IMR-90 (cell line): ENCODE results near the gene GYPE. TPM values are rescaled to one million over a fixed set of nuclear protein-coding genes. Genes with fewer than 3 reads are reported as not detected.
"Not testable (repeated sequence)": the region's sequence is repeated elsewhere in the genome, so short reads cannot be mapped to it uniquely, and the experiment has no call there.

Experiments used
- ATAC-seq: fragments of 200-7000 bp; cut with Tn5 transposase; 2 replicates; pipeline ENCODE4 v1.9.1; 2020; ENCODE audit warnings: low read depth, mild to moderate bottlenecking, moderate library complexity
- BruUV-seq: library from RNA; stranded (reverse); fragments of 400-500 nt; replicated peaks from 2 replicates; lab custom pipeline; 2021; lab: Mats Ljungman, UMichigan
- CTCF ChIA-PET: fragments of 300-600 bp; formaldehyde crosslinking; extraction: SDS; loops from one replicate; lab custom pipeline; 2021; ENCODE audit warnings: antibody characterized with exemption; lab: Yijun Ruan, JAX
- POLR2A ChIA-PET: fragments of 300-600 bp; sonication (Branson Sonifier 250); formaldehyde crosslinking; loops from one replicate; lab custom pipeline; 2022; ENCODE audit warnings: antibody characterized with exemption; ENCODE audit not compliant: unreplicated experiment; lab: Charles Lee
- DNase-seq: peaks from one replicate; pipeline ENCODE4 v3.0.0; 2013
- H2AFZ ChIP-seq: replicated peaks from 2 replicates; pipeline ENCODE3; 2013; ENCODE audit warnings: low read length, mild to moderate bottlenecking; ENCODE audit not compliant: poor library complexity
- H2AK5ac ChIP-seq: 2 replicates; pipeline ENCODE4 v1.6.1; 2013; ENCODE audit warnings: low read depth, low read length, inconsistent platforms
- H2AK9ac ChIP-seq: replicated peaks from 2 replicates; pipeline ENCODE3; 2013; ENCODE audit warnings: mild to moderate bottlenecking, low read depth, low read length, moderate library complexity; ENCODE audit not compliant: poor library complexity
- H2BK120ac ChIP-seq: 2 replicates; pipeline ENCODE4 v1.6.1; 2013; ENCODE audit warnings: low read depth, low read length, inconsistent platforms
- H2BK15ac ChIP-seq: 3 replicates; pipeline ENCODE4 v1.6.1; 2013; ENCODE audit warnings: low read depth, low read length, inconsistent platforms
- H2BK20ac ChIP-seq: 2 replicates; pipeline ENCODE4 v1.6.1; 2013; ENCODE audit warnings: low read depth, mild to moderate bottlenecking, inconsistent platforms, low read length, moderate library complexity
- H2BK5ac ChIP-seq: 2 replicates; pipeline ENCODE4 v1.6.1; 2013; ENCODE audit warnings: mild to moderate bottlenecking, low read depth, low read length, inconsistent platforms; ENCODE audit not compliant: poor library complexity, severe bottlenecking
- H3K14ac ChIP-seq: replicated peaks from 2 replicates; pipeline ENCODE4 v1.6.1; 2013; ENCODE audit warnings: low read depth, low read length, inconsistent platforms
- H3K18ac ChIP-seq: 2 replicates; pipeline ENCODE4 v1.6.1; 2013; ENCODE audit warnings: low read depth, low read length, control low read depth
- H3K23ac ChIP-seq: 2 replicates; pipeline ENCODE4 v1.6.1; 2013; ENCODE audit warnings: low read depth, low read length, inconsistent platforms
- H3K27ac ChIP-seq: 2 replicates; pipeline ENCODE4 v1.5.1; 2013; ENCODE audit warnings: mild to moderate bottlenecking, control low read depth, low read length; ENCODE audit not compliant: insufficient read depth
- H3K27me3 ChIP-seq: 2 replicates; pipeline ENCODE4 v1.6.1; 2013; ENCODE audit warnings: low read length; ENCODE audit not compliant: control insufficient read depth, insufficient read depth
- H3K36me3 ChIP-seq: 2 replicates; pipeline ENCODE4 v1.6.1; 2013; ENCODE audit warnings: low read length, mixed read lengths; ENCODE audit not compliant: control insufficient read depth, insufficient read depth
- H3K4ac ChIP-seq: 2 replicates; pipeline ENCODE4 v1.6.1; 2013; ENCODE audit warnings: low read depth, low read length, inconsistent platforms
- H3K4me1 ChIP-seq: 2 replicates; pipeline ENCODE4 v1.6.1; 2013; ENCODE audit warnings: low read length, mixed read lengths; ENCODE audit not compliant: control insufficient read depth, insufficient read depth
- H3K4me2 ChIP-seq: 2 replicates; pipeline ENCODE4 v1.6.1; 2013; ENCODE audit warnings: low read depth, mild to moderate bottlenecking, control low read depth, low read length, moderate library complexity
- H3K4me3 ChIP-seq: 2 replicates; pipeline ENCODE4 v1.5.1; 2013; ENCODE audit warnings: low read depth, mild to moderate bottlenecking, control low read depth, low read length, moderate library complexity; ENCODE audit not compliant: insufficient read depth
- H3K56ac ChIP-seq: 2 replicates; pipeline ENCODE4 v1.6.1; 2013; ENCODE audit warnings: low read length, inconsistent platforms; ENCODE audit not compliant: insufficient read depth; ENCODE audit errors: extremely low read depth
- H3K79me1 ChIP-seq, 2 experiments: 2 replicates each; pipeline ENCODE4 v1.6.1; 2013; ENCODE audit warnings: low read length in 2 of 2, inconsistent platforms in 1 of 2, low read depth in 1 of 2
- H3K9ac ChIP-seq: 2 replicates; pipeline ENCODE4 v1.6.1; 2013; ENCODE audit warnings: low read depth, low read length, control low read depth
- H3K9me1 ChIP-seq: 2 replicates; pipeline ENCODE4 v1.6.1; 2013; ENCODE audit warnings: low read length, inconsistent platforms; ENCODE audit not compliant: insufficient read depth
- H3K9me3 ChIP-seq: 2 replicates; pipeline ENCODE4 v1.6.1; 2013; ENCODE audit warnings: low read length; ENCODE audit not compliant: control insufficient read depth, insufficient read depth
- H4K20me1 ChIP-seq: 2 replicates; pipeline ENCODE4 v1.6.1; 2013; ENCODE audit warnings: low read length, inconsistent platforms; ENCODE audit not compliant: insufficient read depth
- H4K5ac ChIP-seq: 2 replicates; pipeline ENCODE4 v1.6.1; 2013; ENCODE audit warnings: mild to moderate bottlenecking, low read depth, low read length, control low read depth
- H4K8ac ChIP-seq, 2 experiments: 2 replicates each; pipeline ENCODE4 v1.6.1; 2013; ENCODE audit warnings: low read depth in 2 of 2, low read length in 2 of 2, control low read depth in 1 of 2, inconsistent platforms in 1 of 2
- H4K91ac ChIP-seq: 2 replicates; pipeline ENCODE4 v1.6.1; 2013; ENCODE audit warnings: low read depth, low read length, inconsistent platforms; ENCODE audit not compliant: insufficient read depth
- WGBS, 2 experiments: methylation state at CpG; one replicate each; pipeline versions ENCODE4 v1.1.5 to v1.1.7; 2013; ENCODE audit warnings: missing lambda C conversion rate in 2 of 2; ENCODE audit not compliant: insufficient read length in 1 of 2; ENCODE audit errors: extremely low coverage in 2 of 2; 5-methylcytosine and 5-hydroxymethylcytosine counted together
- dilution Hi-C: fragments of 300-500 bp; cut with HindIII; formaldehyde crosslinking; loops from one replicate; pipeline ENCODE4 v1.14.3; 2018; ENCODE audit warnings: low sequenced_read_pairs; ENCODE audit not compliant: unreplicated experiment
- in situ Hi-C: fragments of 300-500 bp; cut with MboI; formaldehyde crosslinking; loops from 3 replicates; pipeline ENCODE4 v1.14.3; 2019; ENCODE audit warnings: low sequenced_read_pairs, inconsistent platforms, mixed read lengths
- intact Hi-C: fragments of 100-400 bp; cut with micrococcal nuclease; formaldehyde crosslinking; loops from 2 replicates; pipeline ENCODE4 v1.10.0; 2022
- polyA plus RNA-seq, 3 experiments: library from polyadenylated mRNA; depleted of rRNA; stranded (reverse); fragments of >200 nt; gene quantifications; 2 replicates each; pipeline ENCODE4 v1.2.3, GENCODE V29; 2012; ENCODE audit warnings: low replicate concordance in 1 of 3
- total RNA-seq: library from RNA; depleted of rRNA; stranded (reverse); fragments of >200 nt; gene quantifications from 2 replicates; pipeline ENCODE4 v1.2.3, GENCODE V29; 2012

GYPE gene
- total and polyA plus RNA-seq, 2 of the 4 experiments (the other 2 are of a cell fraction): 0.36 to 0.54 TPM

GRCh38 chr4:143830576-143830975 lies 74.8 kb downstream of the GYPE start:
- H3K23ac ChIP-seq, H3K9me1 ChIP-seq, H3K4me3 ChIP-seq, intact Hi-C loops, H4K8ac ChIP-seq, H4K5ac ChIP-seq, H3K9me3 ChIP-seq, H2BK5ac ChIP-seq, in situ Hi-C loops, BruUV-seq, H4K91ac ChIP-seq, H3K36me3 ChIP-seq, H3K27ac ChIP-seq, H2BK20ac ChIP-seq, H3K27me3 ChIP-seq, H3K9ac ChIP-seq, H3K14ac ChIP-seq, DNase-seq, H3K4me2 ChIP-seq, POLR2A ChIA-PET, H2BK120ac ChIP-seq, dilution Hi-C loops, H3K4me1 ChIP-seq, H2AK9ac ChIP-seq, H3K56ac ChIP-seq, CTCF ChIA-PET, H3K18ac ChIP-seq, H3K4ac ChIP-seq, H2BK15ac ChIP-seq, H3K79me1 ChIP-seq, H4K20me1 ChIP-seq, ATAC-seq, H2AK5ac ChIP-seq, H2AFZ ChIP-seq: not testable (repeated sequence)

- DNase-seq, POLR2A ChIA-PET, H2BK5ac ChIP-seq, H2AFZ ChIP-seq, H2BK15ac ChIP-seq, H2BK20ac ChIP-seq, H2AK5ac ChIP-seq, BruUV-seq, H3K9me1 ChIP-seq, H2AK9ac ChIP-seq, intact Hi-C loops, H3K4me1 ChIP-seq, H3K4ac ChIP-seq, H3K27ac ChIP-seq, dilution Hi-C loops, H3K4me3 ChIP-seq, CTCF ChIA-PET, H3K9me3 ChIP-seq, H3K4me2 ChIP-seq, ATAC-seq, H3K79me1 ChIP-seq, H3K56ac ChIP-seq, H3K9ac ChIP-seq, H3K27me3 ChIP-seq, H4K5ac ChIP-seq, H3K18ac ChIP-seq, H4K8ac ChIP-seq, H4K91ac ChIP-seq, H3K36me3 ChIP-seq, in situ Hi-C loops, H2BK120ac ChIP-seq, H3K23ac ChIP-seq, H3K14ac ChIP-seq, H4K20me1 ChIP-seq: not testable (repeated sequence)
- no CpG with 5 or more reads among the region's 4 CpGs for WGBS, 2 experiments
Observed at GRCh38 chr4:143829239-143829620, 76.1 kb downstream of the GYPE start.
